HG03354 (cell line): ENCODE data around the gene C2CD5.
"Not testable (repeated sequence)": the region's sequence is repeated elsewhere in the genome, so short reads cannot be mapped to it uniquely, and the experiment has no call there.

Source experiments
- ATAC-seq: cut with Tn5 transposase; IDR thresholded peaks from one replicate; pipeline ENCODE4 v1.9.1; 2021; ENCODE audit warnings: mild to moderate bottlenecking; ENCODE audit not compliant: unreplicated experiment, poor library complexity, severe bottlenecking

Gene C2CD5, protein sequence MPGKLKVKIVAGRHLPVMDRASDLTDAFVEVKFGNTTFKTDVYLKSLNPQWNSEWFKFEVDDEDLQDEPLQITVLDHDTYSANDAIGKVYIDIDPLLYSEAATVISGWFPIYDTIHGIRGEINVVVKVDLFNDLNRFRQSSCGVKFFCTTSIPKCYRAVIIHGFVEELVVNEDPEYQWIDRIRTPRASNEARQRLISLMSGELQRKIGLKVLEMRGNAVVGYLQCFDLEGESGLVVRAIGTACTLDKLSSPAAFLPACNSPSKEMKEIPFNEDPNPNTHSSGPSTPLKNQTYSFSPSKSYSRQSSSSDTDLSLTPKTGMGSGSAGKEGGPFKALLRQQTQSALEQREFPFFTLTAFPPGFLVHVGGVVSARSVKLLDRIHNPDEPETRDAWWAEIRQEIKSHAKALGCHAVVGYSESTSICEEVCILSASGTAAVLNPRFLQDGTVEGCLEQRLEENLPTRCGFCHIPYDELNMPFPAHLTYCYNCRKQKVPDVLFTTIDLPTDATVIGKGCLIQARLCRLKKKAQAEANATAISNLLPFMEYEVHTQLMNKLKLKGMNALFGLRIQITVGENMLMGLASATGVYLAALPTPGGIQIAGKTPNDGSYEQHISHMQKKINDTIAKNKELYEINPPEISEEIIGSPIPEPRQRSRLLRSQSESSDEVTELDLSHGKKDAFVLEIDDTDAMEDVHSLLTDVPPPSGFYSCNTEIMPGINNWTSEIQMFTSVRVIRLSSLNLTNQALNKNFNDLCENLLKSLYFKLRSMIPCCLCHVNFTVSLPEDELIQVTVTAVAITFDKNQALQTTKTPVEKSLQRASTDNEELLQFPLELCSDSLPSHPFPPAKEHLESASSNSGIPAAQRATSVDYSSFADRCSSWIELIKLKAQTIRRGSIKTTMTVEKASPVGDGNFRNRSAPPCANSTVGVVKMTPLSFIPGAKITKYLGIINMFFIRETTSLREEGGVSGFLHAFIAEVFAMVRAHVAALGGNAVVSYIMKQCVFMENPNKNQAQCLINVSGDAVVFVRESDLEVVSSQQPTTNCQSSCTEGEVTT

DNA sequence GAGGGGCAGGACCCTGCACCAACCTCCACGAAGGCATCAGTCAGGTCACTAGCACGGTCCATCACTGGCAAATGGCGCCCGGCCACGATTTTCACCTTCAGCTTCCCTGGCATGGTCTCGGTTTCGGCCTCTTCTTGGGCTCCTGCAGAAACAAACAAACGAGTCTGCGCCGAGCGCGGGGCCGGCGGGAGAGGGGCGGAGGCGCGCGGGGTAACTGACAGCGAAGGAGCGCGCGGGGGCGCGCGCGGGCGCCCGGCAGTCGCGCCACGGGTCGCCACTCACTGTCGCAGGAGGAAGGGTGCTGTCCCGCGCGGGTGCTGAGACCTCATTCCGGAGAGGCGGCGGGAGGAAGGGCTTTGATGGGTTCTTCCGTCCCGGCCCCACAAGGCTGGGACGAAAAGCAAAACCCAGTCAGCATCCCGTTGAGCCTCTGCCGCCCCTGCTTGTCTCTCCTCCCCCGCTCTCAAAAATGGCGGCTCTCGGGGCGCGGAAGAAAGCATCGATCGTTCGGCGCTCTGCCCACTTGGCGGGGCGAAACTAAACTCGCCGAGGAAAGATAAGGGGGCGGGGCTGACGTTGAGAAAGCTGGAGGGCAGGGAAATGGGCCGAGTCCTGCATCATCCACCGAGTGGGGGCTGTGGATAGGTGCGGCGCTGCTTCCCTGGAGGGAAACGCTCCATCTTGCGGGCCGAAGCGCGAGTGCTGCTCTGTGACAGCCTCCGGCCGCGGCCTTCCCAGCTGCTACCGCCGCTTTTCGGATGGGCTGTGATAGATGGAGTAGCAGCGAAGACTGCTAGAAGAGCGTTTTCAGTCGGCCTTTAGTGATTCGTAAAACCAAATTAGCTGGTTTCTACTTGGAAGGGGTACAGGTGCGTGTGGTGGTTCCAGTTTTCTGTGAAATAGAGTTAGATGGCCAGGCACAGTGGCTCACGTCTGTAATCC lies at the start of gene C2CD5:
TSS of gene C2CD5 (minus strand) at position 505 of the 942 bp plus-strand sequence. CDS start at position 113, 392 bp downstream.
- peak; percentile 77 for ATAC-seq

DNA sequence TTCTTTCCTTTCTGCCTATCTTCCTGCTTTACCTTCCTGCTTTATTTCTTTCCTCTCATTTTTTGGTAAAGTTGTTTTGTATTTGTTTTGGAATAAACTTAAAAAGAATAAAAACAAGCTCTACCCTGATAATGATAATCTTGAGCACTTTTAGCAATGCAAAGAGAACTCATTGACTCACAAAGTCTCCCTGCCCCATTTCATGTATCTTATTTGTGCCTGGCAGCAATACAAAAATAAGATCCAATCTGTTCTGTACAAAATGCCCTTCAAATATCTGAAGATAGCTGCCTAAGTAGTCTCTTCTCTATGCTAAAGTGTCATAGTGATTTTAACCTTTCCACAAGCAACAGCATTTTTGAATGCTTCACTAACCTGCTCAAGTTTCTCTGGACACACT lies 49.5 kb upstream of the C2CD5 start:
- ATAC-seq = no peak

DNA sequence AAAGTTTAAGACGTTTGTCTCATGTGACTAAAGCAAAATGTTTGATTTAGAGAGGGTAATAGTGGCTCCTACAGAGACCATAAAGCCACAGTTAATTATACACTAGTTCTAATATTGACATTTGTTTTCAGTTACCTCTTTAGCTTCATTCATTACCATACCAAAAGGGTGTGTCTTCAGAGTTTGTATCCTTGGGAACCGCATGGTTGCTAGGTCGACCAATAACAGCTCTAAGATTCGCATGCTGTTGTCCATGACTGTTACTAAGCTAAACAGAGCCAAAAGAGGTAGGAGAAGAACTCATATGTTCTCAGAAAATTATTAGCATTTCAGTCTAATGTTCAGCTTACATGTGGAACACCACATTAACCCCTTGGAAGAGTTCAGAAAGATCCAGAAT lies 44.5 kb upstream of the C2CD5 start:
- ATAC-seq = no peak

DNA sequence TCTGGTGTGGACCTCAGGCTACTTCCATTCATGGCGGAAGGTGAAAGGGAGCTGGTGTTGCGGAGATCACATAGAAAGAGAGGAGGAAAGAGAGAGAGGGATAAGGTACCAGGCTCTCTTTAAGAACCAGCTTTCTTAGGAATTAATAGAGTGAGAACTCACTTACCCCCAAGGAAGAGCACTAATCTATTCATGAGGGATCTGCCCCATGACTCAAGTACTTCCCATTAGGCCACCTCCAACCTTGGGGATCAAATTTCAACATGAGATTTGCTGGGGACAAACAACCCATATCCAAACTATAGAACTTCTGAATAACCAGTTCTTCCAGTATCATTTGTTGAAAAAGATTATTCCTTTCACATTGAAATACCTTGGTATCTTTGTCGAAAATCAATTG lies 34.0 kb upstream of the C2CD5 start:
- no peak for ATAC-seq

DNA sequence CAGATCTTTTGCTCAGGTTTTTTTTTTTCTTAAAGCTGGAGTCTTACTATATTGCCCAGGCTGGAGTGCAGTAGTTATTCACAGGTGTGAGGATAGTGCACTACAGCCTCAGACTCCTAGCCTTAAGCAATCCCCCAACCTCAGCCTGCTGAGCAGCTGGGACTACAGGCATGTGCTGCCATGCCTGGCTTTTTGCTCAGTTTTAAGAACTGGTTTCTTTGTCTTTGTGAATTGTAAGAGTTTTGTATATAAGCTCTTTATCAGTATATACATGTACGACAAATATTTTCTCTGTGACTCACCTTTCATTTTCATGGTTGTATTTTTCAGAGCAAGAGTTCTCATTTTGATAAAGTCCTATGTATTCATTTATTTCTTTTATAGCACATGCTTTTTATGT lies 33.3 kb upstream of the C2CD5 start:
- no peak for ATAC-seq

DNA sequence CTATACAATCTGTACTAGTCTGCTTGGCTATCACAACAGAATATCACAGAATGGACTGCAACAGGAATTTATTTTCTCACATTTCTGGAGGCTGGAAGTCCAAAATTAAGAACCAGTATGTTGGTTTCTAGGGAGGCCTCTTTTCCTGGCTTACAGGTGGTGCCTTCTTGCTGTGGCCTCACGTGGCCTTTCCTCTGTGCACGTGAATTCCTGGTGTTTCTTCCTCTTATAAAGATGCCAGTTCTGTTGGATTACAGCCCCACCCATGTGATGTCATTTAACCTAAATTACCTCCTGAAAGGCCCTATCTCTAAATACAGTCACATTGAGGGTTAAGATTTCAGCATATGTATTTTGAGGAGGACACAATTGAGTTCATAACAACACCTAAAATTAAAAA lies 32.1 kb upstream of the C2CD5 start:
- no peak for ATAC-seq

DNA sequence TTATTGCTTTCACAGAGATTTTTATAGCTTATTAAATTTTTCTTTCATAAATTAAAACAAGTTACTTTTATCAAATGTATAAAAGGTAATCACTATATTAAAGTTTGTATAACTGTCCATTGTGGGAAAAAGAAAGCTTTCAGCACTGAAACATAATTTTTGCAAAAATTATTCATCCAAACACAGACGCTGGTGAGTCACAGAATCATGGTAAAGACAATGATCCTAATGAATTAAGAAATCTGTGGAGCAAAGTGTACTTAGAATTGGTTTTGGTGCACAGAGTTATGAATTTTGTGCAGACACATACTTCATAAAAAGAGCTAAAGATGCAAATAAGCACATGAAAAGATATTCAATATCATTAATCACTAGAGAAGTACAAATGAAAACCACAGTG lies 31.7 kb upstream of the C2CD5 start:
- ATAC-seq = no peak

DNA sequence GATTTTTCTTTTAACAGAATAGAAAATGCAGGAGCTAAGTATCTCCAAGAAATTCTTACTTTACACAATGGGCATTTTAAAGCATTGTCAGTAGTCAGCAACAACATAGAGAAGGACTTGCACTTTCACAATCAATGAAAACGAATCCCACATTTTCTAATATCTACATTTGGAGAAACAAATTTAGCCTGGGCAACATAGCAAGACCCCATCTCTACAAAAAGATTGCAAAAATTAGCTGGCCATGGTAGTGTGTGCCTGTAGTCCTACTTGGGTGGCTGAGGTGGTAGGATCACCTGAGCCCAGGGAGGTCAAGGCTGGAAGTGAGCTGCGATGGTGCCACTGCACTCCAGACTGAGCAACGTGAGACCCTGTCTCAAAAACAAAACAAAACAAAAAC lies 30.6 kb upstream of the C2CD5 start:
- no peak for ATAC-seq

DNA sequence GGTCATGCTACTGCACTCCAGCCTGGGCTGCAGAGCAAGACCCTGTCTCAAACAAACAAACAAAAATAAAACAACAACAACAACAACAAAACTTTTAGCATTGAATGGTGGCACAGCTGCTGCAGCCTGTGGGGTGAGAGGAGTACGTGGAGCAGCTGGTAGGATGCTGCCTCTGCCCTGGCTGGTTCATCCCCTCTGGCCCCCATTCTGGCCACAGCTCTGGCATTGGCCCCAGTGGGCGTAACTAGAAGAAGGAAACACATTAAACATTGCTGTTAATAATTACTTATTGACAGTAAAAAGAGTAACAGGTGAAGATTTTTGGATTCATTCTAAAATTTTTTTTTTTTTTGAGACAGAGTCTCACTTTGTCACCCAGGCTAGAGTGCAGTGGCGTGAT lies 28.8 kb upstream of the C2CD5 start:
- ATAC-seq = peak; percentile 83

DNA sequence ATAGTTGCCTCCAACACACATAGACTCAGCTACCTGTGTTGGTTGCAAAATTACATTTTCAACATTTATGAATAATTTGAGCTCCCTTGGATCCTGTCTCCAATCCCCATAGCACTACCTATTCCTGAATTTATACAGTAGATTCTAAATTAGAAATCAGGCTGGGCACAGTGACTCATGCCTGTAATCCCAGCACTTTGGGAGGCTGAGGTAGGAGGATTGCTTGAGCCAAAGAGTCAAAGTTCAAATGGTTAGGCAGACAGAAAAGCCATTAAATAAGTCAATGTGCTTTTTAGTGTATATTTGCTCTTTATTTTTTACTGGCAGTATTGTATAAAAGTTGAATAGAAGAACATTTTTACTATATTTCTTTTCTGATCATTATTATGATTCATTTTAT lies 24.9 kb upstream of the C2CD5 start:
- ATAC-seq = no peak

DNA sequence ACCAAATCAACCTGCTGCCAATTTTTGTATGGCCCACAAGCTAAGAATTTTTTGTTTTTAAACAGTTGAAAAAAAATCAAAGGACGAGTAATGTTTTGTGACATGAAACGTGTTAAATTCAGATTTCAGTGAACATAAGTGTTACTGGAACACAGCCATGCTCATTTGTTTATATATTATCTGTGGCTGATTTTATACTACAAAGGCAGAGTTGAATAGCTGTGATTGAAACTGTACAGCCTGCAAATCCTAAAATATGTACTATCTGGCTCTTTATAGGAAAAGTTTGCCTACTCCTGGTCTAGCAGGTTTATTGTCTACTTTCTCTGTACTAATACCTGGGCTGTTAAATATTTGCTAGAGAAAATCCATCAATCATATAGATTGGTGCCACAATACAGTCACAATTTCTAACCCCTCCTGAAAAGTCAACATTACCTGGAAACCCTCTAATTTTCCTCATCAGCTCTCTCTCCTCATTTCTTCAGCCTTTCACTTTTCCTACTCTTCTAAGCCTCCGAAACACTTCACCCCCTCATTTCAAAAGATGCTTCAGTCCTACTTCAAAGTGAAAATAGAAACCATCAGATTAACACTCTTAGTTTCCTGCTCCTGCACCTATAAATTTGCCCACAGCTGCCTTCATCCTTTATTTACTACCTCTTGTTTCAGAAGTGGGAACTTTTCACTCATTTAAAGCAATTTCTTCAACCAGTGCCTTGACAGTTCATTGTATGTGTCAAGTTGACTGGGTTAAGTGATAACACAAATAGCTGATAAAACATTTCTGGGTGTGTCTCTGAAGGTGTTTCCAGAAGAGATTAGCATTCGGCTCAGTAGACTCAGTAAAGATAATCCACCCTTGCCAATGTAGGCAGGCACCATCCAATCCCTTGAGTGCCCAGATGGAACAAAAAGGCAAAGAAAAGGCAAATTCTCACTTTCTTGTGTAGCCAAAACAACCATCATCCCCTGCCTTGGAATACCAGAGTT lies 18.0 kb upstream of the C2CD5 start:
- ATAC-seq = no peak

DNA sequence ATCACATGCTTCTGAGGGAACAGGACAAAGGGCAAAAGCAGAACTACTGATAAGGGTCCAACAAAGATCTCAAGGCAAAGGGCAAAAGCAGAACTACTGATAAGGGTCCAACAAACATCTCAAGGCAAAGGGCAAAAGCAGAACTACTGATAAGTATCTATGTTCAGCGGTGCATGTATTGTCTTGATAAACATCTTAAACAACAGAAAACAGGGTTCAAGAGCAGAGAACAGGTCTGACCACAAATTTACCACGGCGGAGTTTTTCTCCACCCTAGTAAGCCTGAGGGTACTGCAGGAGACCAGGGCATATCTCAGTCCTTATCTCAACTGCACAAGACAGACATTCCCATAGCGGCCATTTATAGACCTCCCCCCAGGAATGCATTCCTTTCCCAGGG lies 10.4 kb upstream of the C2CD5 start:
- not testable (repeated sequence) for ATAC-seq

DNA sequence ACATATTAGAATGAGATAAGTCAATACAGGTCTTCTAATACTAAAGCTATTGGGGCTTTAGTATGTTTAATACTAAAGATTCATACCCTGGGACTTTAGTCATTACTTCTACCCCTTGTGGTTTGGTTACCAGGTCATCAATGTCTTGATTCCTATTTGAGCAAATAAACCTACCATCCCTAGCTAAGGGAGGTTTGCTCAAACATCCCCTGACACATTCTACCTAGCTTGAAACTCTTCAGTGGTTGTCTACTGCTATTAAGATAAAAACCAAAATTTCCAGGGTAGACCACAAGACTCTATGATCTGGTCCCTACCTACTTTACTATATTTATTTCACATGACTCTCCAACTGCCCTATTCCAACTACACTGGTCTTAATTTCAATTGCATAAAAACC lies 7.3 kb upstream of the C2CD5 start:
- ATAC-seq = no peak

DNA sequence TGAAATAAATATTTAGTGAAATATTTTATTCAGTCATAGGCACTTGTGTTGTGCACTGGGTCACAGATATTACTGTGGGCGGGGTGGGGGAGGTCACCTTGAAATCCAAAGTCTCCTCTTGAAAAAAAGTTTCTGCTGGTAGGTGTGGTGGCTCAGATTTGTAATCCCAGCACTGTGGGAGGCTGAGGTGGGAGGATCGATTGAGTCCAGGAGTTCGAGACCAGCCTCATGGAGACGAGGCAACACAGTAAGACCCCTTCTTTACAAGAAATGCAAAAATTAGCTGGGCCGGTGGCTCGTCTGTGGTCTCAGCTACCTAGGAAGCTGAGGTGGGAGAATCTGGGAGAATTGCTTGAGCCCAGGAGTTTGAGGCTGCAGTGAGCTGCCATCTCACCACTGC lies 913 bp upstream of the C2CD5 start:
- ATAC-seq = no peak

DNA sequence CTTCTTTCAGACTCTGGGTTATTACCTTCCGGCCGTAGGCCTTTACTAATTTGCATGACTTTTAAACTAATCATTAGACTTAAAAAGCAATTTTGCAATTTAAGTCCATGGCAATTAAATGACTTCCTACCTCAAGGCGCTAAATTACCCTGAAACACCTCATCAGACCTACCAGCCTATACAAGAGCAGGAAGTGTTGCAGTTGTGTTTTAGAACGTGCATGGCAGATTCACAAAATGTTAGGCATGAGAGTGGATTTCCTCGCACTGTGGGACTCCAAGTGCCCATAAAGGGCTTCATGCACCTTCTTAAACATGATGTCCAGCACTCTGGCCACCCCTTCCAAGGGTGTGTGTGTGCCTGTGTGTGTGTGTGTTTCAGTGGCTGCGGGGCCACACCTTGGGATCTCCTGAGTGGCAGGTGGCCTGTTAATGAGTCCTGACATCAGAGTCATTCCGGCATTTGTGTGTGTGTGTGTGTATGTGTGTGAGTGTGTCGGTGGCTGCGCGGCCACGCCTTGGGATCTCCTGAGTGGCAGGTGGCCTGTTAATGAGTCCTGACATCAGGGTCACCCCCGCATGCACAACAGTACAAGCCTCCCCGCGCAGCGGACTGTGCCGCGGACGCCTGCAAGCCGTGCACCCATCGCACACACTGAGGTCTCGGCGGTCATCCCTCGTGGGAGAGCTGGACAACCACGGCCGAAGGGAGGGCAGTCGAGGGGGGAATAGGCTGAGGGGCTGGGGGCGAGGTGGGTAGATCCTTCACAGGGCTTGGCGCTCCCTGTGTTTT lies 900 bp downstream of the C2CD5 start:
- ATAC-seq = peak; percentile 56

DNA sequence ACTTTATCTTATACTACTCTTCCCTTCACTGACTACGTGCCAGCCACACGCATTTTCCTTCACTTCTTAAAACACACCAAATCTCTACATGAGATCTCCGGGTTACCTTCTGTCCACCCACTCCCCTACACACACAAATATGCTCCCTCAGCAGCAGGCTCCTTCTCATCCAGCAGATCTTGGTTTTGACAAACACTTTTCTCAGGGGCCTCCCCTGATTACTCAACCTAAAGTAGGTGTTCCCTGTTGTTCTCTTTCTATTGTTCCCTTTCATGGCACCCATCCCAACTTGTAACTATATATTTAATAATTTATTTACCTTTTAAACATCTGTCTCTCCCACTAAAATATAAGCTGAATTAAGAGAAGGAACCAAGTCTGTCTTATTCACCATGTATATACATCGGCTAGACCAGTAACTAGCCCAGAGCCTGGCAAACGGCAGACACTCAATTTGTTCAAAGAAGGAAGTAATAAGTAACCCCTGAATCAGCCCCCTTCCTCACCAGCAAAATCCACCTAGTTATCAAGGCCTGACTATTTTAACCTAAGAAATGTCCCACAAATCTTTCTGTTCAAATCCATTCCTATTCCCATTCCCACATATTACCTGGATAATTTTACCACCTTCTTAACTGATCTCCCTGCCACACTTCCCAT lies 2.7 kb downstream of the C2CD5 start:
- ATAC-seq = no peak

DNA sequence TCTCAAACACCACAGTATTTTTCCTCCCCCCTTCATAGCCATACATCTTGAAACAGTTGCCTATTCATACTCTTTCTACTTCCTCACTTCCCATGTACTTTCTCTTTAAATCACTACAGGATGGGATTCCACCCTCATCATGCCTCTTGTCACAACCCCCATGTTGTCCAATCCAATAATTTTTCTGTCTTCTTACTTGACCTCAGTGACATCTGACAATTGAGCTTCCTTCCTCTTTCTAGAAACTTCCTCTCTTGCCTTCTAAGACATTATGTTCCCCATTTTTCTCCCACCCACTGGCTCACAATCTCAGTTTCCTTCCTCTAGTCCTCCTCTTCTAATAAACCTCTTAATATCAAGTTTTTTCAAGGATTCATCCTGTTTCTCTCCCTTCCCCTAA lies 5.3 kb downstream of the C2CD5 start:
- no peak for ATAC-seq
